Ammon's horn (tissue), 1 donor: Measurements from ENCODE around the gene DUOX2.
"Not testable (repeated sequence)": the region's sequence is repeated elsewhere in the genome, so short reads cannot be mapped to it uniquely, and the experiment has no call there.

Source experiments
- DNase-seq: peaks from one replicate; pipeline ENCODE4 v3.0.0-alpha.2; 2016; ENCODE audit warnings: low spot score

DUOX2 gene

DNA sequence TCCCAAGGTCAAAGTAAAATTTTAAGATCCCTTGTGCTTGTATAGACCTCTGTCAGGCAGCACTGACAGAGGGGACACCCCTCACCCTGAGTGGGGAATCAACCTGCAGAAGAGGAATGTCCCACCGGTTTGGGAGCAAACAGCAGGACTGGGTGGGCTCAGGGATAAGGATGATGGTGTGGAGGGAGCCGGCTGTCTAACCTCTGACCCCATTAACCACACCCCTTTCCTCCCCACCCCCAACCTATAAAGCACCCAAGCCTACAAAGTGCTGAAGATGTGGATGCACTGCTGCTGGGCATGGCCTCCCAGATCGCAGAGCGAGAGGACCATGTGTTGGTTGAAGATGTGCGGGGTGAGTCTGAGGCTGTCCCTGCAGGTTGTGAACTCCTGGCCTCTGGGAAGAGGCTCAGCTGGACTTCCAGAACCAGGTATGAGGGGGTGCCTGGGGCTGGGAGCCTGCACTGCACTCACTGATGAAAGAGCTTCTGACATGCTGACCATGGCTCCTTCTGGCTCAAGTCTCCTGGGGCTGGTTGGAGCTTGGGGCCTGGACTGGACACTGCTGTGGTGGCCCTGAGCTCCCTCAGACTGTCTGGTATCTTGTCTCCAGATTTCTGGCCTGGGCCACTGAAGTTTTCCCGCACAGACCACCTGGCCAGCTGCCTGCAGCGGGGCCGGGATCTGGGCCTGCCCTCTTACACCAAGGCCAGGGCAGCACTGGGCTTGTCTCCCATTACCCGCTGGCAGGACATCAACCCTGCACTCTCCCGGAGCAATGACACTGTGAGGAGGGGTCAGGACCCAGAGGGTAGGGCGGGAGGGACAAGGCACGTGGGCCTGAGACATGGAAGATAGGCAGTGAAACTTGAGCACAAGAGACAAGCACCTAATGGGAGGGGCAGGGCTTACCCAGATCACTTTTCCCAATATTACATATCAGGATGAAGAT is 25.1 kb upstream of the DUOX2 start:
- no peak for DNase-seq

DNA sequence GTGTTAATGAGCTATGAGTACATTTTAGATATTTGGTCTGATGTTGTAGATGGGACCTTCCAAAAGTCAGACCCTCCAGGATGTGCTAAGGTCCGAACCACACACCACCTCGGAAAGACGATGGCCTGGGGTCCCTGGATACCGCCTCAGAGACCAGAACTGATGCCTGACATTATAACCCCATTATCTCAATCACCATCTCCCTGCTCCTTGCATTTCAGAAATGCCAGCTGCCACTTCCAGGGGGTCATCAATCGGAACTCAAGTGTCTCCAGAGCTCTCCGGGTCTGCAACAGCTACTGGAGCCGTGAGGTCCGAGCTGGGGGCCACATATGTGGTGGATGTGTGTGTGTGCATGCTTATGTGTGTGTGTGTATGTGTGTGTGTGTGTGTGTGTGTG is 23.7 kb upstream of the DUOX2 start:
- DNase-seq: no peak

DNA sequence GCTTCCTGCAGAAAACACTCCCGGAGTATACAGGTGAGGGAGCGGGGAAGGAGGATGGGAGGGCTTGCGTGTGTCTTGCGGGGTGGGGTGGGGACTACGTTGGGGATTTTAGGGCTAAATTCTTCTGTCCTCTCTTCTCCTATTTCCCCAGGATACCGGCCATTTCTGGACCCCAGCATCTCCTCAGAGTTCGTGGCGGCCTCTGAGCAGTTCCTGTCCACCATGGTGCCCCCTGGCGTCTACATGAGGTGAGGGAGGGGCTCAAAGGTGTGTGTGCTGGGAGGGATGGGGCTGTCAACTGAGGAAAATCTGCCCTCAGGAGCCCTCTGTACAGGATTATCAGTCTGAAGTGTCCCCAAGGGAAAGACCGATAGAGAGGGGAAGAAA is 22.4 kb upstream of the DUOX2 start:
- DNase-seq: no peak

DNA sequence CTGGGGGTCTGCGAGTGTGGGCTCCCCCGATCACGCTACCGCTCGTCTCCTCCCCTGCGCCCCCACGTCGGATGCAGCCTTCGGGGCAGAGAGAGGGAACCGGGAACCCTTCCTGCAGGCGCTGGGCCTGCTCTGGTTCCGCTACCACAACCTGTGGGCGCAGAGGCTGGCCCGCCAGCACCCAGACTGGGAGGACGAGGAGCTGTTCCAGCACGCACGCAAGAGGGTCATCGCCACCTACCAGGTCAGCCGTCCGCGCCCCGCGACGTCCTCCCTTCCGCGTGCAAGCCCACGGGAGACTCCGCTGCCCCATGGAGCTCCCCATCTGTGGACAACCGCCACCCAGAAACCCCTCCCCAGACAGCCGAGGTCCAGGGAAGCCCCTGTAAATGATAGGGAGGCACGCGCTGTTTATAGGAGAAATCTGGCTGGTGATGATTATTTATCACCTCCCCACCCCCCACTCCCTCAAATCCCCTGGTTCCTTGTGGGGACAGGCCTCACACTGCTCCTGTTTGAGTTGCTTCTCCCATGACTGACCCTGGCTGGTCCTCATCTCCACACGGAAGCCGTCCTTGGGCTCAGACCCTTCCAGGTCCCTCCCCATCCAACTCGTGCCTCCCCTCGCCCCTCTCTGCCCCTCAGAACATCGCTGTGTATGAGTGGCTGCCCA is 21.9 kb upstream of the DUOX2 start:
- not testable (repeated sequence) for DNase-seq

DNA sequence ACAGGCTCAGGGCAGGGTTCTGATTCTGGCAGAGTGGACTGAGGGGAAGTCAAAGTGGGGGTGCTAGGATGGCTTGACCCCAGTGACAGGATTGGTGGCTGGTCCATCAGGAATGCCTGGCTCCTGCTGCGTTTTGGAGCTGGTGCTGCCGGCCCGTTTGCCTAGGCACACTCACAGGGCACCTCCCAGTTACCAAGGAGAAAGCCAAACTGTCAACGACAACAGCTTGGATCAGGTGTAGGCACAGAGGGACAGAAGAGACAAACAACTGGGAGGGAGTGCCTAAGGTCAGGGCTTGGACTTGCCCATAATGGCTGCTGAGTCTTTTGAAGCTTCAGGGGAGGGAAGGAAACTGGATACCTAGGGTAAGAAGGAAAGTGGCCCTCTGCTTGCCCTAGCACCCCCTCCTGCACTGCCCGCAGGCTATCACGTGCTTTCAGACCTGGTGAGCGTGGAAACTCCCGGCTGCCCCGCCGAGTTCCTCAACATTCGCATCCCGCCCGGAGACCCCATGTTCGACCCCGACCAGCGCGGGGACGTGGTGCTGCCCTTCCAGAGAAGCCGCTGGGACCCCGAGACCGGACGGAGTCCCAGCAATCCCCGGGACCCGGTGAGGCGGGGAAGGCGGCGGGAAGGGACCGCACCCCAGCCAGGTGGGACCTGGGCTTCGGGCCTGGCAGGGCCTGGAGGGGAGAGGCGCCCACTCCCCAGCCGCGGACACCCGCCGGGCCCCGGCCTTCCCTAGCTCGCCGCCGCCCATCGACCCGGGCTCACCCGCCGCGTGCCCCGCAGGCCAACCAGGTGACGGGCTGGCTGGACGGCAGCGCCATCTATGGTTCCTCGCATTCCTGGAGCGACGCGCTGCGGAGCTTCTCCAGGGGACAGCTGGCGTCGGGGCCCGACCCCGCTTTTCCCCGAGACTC is 21.0 kb upstream of the DUOX2 start:
- DNase-seq: no peak

DNA sequence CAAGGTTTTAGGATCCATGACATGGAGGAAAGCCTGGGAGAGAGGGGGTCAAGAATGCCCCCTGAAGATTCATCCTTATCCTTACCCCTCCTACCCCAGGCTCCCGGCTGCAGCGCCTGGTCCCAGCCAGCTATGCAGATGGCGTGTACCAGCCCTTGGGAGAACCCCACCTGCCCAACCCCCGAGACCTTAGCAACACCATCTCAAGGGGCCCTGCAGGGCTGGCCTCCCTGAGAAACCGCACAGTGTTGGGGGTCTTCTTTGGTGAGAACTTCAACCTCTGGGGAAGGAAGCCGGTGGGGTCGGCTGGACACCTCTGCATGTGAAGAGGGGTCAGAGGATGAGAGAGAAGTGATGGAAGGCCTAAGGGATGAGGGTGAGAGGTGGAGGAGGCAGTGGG is 20.1 kb upstream of the DUOX2 start:
- no peak for DNase-seq

DNA sequence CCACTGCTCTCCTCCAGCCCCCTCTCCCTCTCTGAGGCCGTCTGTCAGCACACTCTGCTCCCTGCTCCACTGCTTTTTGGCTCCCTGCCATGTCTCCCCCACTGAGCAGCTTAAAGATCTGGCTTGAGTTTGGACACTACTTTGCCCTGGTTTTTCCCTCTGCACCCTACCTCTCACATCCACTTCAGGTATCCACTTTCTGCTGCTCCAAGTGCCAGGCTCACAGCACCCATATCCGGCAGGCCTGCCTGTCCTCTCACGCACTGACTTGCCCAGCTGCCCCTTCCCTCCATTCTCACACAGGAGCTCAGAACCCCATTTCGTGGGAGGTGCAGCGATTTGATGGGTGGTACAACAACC is 19.6 kb upstream of the DUOX2 start:
- no peak for DNase-seq

DNA sequence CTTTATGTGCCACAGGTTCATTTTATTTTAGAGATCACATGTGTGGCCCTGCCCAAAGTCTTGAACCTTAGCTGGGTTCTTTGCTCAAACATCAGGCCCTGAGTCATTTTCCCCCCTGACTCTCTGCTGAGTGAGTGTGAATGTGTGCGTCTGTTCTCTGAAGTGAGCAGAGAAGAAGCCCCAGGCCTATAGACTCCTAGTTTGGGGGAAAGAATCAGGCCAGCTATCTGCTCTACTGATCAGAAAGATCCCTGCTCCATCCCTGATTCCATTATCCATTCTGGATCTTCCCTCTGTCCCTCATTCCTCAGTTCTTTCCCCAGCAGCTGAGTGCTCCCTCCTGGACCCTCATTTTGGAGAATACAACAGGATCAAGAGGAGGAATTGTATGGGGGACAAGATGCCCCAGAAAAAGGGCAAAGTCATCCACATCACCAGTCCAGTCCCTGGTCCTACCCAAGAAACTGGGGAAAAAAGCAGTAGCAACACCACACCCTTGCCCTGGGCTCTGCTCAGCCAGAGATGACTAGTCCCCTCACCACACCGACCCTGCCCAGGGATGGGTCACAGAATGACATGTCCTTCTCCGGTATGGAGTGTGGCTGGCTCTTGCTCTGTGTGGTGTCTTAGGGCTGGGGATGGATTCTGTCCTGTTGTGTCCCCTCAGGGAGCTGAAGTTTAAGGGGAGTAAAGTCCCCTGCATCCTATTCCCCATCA is 19.0 kb upstream of the DUOX2 start:
- DNase-seq: no peak

DNA sequence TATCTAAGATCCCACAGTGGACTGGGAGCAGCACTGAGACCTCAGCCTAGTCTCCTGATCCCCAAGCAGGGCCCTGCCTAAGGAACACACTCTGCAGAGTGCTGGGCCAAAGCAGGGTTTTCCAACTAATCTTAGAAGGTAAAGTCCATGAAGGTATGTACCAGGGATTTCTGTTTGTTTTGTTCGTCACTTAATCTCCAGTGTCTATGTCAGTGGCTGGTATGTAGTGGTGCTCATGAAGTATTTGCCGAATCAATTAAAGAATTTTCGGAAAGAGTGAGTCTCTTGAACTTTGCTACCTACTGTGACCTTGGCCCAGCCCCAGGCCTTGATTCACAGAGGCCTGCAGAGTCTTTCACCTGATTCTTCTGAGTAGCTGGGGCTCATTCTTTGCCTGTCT is 17.5 kb upstream of the DUOX2 start:
- DNase-seq: no peak

DNA sequence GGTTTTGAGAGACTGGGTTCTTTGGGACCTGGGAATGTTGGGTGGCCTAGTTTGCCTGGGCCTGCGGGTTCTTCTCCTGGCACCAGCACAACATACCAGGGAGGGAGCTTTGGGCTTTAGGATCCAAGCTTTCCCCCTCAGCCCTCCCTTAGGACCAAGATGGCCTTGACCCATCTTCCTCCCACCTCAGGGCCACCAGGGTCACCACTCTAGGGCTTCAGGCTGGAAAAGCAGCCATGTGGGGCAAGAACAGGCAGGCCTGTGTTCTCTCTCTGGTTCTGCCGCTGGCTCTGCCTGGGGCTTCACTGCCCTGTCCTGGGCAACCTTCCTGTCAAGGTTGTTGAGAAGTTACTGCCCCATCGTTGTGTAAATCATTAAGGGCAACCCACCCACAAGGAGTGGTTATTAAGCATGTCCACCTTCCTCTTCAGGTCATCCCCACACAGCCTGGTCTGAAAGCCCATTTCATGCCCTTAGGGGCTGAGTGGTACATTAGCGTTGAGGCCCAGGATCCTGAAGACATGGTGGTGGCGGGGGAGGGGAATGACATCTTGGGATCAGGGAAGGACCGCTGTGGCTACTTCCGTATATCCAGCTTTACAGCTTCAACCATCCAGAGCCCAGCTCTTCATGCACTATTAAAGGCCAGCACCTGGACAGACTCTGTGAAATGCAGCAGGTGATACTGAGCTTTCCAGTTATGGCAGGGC is 16.5 kb upstream of the DUOX2 start:
- no peak for DNase-seq

DNA sequence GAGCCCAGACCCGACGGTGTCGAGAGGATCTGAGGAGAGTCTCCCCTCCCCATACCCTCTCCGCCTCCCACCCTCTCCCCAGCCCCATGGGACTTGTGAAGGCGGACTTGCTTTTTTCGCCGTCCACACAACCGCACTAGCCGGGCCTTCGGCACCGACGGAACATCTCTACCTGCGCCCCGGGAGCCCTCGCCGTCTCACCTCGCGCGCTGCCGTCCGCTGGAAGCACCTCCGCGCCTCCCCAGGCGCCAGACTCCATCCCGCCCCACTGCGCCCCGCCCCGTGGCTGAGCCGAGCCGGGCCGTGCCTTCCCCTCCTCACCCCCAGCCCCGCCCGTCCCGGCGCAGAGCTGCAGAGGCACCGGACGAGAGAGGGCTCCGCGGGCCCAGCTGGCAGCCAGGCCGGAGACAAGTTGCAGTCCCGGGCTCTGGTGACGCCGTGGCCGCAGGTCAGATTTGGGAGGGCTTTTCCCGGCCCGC is 15.7 kb upstream of the DUOX2 start, which contains the start of the genes DUOX1 and DUOXA1:
TSS of gene DUOX1 (plus strand) at position 344 of the 479 bp plus-strand sequence. CDS start 1,973 bp downstream, outside the sequence.
TSS of gene DUOXA1 (minus strand) at position 229 of the 479 bp plus-strand sequence. CDS start 6,865 bp downstream, outside the sequence.
- DNase-seq: peak; percentile 37

DNA sequence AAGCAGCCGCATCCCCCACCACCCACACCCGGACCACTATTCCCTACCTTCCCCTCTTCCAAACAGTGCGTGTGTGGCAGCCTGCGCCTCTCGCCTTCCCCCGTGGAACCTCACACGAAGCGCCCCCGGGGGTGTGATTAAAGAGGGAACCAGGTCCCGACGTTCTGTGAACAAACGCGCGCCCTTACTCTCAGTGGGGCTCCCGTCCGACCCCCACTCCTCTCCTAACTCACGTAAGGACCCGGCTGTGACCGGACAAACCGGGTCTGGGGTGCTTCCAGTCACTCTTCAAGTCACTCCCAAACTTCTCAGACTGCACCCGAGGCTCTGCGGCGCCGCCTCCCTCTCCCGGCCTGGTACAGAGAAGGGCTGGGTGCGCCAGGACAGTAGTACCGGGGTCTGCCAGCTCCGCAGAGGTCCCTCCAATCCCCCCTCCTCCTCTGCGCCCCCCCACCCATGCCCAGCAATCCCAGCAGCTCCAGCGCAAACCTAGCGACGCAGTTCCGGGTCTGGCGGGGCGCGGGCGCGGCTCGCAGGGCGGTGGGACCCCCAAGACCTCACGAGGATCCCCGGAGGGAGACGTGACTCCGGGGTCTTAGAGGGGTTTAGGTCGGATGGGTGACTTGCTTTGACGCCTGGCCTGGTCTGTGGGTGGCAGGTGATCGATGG is 15.1 kb upstream of the DUOX2 start:
- DNase-seq: no peak

DNA sequence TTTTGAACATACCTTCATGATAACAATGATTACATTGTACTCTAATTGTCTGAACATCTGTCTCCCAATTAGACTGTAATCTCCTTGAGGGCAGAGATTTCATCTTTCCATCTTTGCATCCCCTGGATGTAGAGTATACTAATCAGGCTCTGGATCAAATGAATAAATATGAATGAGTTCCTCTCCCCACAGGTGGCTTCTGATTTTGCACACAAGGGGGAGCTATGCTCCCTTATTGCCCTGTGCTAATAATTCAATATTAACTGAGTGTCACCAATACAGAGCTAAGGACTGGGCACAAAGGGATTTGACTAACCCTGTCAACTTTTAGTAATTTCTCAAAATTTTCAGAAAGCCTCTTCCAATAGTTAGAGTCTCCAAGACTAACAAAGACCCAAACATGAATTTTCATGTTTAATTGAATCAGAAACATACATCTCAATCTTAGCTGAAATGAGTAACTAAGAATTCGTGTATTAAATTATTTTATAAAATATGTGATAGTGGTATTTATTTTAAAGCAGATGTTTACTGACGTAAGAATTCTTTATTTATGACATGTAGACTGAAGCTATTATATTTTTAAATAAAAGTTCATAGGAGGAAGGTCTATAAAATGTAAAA is 12.7 kb upstream of the DUOX2 start:
- no peak for DNase-seq

DNA sequence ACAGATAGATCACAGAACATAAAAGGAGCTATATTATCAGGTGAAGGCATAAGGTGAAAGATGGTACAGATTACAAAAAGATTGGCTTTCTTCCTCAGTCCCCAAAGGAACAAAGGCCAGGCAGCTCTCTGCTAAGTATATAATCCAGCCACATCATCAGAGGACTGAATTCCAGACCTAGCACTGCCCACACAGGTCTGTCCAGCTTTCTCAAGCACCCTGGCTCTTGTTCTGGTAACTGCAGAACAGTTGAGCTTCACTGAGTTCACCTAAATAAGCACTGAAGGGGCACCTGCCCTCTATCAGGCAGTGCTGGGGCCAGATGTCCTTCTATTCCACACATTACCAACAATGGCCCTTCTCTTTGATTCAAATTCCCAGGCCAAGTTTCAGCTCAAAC is 9.4 kb upstream of the DUOX2 start:
- no peak for DNase-seq

DNA sequence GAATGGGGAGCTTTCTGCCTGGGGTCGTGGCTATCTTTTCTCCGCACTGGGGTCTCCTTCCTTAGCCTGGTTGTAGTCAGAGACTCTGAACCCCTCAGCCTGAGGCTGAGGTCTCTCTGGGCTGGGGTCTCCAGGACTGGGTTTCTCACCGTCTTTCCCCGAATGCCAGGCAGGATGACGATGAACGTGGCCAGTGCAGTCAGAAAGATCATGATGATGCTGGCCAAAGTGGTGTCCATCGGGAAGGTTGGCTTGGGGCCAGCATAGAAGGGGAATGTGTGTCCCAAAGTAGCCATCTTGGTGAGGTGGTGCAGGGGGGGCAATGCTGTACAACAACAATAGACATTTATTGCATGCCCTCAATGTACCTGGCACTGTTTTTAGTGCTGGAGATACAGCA is 8.7 kb upstream of the DUOX2 start:
- no peak for DNase-seq

DNA sequence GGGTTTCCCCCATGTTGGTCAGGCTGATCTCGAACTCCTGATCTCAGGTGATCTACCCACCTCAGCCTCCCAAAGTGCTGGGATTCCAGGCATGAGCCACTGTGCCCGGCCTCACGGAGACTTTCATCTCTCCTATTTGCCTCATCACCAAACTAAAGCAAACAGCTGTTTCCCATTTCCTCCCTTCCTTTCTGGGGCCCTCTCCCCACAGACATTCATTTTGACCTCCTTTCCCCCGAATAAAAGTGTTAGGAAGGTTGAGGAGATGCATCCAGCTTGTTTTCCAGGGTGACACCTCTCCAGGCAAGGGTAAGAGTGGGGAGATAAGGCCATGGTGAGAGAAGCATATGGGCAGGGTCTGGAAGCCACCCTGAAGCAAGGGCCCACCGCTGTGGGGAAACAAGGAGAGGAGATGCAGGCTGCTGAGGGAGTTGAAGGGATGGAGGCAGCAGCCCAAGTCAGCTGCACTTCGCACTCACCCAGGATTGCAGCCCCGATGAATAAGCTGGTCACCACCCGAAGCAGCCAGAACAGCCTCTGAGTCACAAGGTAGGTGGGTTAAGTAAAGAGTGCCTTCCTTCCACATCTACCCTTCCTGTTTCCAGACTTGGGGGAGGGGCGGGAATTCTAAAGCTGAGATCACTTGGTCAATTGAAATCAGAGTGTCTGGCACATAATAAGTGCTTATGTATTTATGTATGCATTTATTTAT is 7.9 kb upstream of the DUOX2 start:
- no peak for DNase-seq

DNA sequence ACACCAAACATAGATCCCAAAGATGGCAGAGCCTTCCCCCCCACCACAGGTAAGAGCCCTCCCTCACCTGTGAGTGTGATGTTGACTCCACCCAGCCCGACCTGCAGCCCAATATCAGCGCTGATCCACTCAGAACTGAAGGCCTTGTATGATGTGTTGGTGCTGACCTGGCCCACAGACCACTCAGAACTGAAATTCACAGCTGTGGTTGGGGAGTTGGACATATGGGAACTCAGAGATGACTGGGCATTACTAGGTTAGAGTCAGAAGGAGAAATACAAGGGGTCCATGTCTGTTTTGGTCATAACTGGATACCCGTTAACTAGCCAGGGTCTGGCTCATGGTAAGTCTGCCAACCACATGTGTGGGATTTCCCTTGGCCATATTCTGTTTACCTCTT is 7.0 kb upstream of the DUOX2 start:
- DNase-seq: no peak

DNA sequence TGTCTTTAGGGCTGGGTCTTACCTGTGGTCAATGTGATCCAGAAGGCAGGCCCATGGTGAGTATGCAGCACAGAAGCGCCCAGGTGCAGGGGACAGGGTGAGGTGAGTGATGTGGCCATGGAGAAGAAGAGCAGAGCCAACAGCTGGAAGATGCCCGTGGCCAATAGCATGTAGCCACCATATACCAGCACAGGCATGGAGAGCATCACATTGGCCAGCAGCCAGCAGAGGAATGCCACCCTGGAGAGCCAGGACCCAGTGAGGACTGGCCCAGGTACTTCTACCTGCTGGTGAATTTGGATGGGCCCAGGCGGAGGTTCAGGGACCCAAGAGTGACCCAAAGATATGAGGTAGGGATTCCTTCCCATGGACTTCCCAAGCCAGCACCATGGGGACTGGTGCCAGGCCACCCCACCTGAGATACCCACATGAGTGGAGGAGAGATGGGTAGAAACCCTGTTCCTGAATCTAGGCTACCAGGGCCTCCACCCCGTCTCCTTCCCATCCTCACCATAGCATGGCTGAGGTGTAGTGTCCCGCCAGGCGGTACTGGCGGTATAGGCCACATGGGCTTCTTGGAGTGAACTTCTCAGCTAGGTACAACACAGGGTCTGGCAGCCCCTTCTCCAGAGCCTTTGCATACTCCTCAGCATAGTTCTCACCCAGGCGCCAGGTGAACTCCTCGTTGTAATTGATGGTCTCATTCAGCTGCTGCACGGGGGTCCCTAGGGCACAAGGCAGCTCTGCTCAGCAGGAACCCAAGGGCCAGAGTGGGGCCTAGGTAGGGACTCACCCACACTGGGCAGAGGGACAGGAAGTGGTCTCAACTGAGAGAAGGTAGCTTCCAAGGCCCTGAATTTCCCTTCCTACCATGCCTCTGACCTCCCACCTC is 6.4 kb upstream of the DUOX2 start:
- no peak for DNase-seq
